HCT116 (cell line): ENCODE data around the gene RFC4. TPM values are rescaled to one million over a fixed set of nuclear protein-coding genes. Genes with fewer than 3 reads are reported as not detected.

ENCODE experiments used
- ATAC-seq: fragments of 200-7000 bp; cut with Tn5 transposase; 2 replicates; pipeline ENCODE4 v1.9.1; 2020; ENCODE audit warnings: mild to moderate bottlenecking, moderate library complexity
- BruUV-seq: library from RNA; stranded (reverse); fragments of 400-500 nt; replicated peaks from 2 replicates; lab custom pipeline; 2021; lab: Mats Ljungman, UMichigan
- CTCF ChIA-PET: fragments of 300-600 bp; sonication (Branson Sonifier 250); formaldehyde crosslinking; loops from one replicate; lab custom pipeline; 2021; ENCODE audit warnings: antibody characterized with exemption; lab: Charles Lee
- POLR2A ChIA-PET: fragments of 300-600, 350-600 bp; sonication (Branson Sonifier 250); formaldehyde crosslinking; loops from one replicate; lab custom pipeline; 2021; ENCODE audit warnings: antibody characterized with exemption; lab: Charles Lee
- RAD21 ChIA-PET, 2 experiments: fragments of 300-600 bp; sonication (Branson Sonifier 250); formaldehyde crosslinking; loops; one replicate each; lab custom pipeline; 2023; ENCODE audit warnings: low total read pairs in 2 of 2; ENCODE audit not compliant: uncharacterized antibody in 2 of 2, unreplicated experiment in 2 of 2, low non-redundant PET in 1 of 2; lab: Charles Lee
- DNase-seq: peaks from one replicate; pipeline ENCODE4 v3.0.0-alpha.2; 2010; ENCODE audit warnings: low read depth, low spot score
- H2AFZ ChIP-seq: fragments of 200-600 bp; shearing (Covaris generic), sonication (generic); 2 replicates; pipeline ENCODE4 v1.6.1; 2017; ENCODE audit warnings: low read depth, mixed run types, mixed read lengths, antibody characterized with exemption, low read length; ENCODE audit not compliant: poor library complexity, severe bottlenecking
- H3K27ac ChIP-seq: 2 replicates; pipeline ENCODE4 v1.5.1; 2012; ENCODE audit warnings: low read depth, low read length
- H3K27me3 ChIP-seq: fragments of 200-600 bp; sonication (generic); 2 replicates; pipeline ENCODE4 v1.6.1; 2016; ENCODE audit warnings: mixed run types, low read length, mixed read lengths; ENCODE audit not compliant: insufficient read depth
- H3K36me3 ChIP-seq, 2 experiments: fragments of 200-500 bp in 1 of 2; fragments of 200-600 bp in 1 of 2; sonication (Bioruptor generic) in 1 of 2; sonication (generic) in 1 of 2; 2 replicates each; pipeline versions ENCODE4 v1.5.1 to v1.6.1; 2014 to 2016; ENCODE audit warnings: low read length in 2 of 2, inconsistent platforms in 1 of 2, mixed read lengths in 1 of 2, mixed run types in 1 of 2; ENCODE audit not compliant: insufficient read depth in 2 of 2, control insufficient read depth in 1 of 2
- H3K4me1 ChIP-seq, 2 experiments: fragments of 200-600 bp in 1 of 2; sonication (generic) in 1 of 2; 2 replicates each; pipeline versions ENCODE4 v1.5.1 to v1.6.1; 2012 to 2017; ENCODE audit warnings: low read length in 2 of 2, inconsistent platforms in 1 of 2, mild to moderate bottlenecking in 1 of 2, mixed read lengths in 1 of 2, mixed run types in 1 of 2, moderate library complexity in 1 of 2; ENCODE audit not compliant: insufficient read depth in 2 of 2, control insufficient read depth in 1 of 2
- H3K4me2 ChIP-seq: fragments of 200-600 bp; sonication (generic); 2 replicates; pipeline ENCODE4 v1.6.1; 2017; ENCODE audit warnings: mixed run types, low read length, mixed read lengths
- H3K4me3 ChIP-seq, 2 experiments: fragments of 200-600 bp in 1 of 2; sonication (generic) in 1 of 2; replicated peaks in 1 of 2; 2 replicates each; pipeline ENCODE4 v1.5.1; 2011 to 2016; ENCODE audit warnings: low read length in 2 of 2, control low read depth in 1 of 2, low read depth in 1 of 2, mild to moderate bottlenecking in 1 of 2, mixed read lengths in 1 of 2, mixed run types in 1 of 2
- H3K79me2 ChIP-seq: fragments of 200-600 bp; sonication (generic); 2 replicates; pipeline ENCODE4 v1.6.1; 2017; ENCODE audit warnings: mild to moderate bottlenecking, mixed run types, low read length, moderate library complexity, mixed read lengths; ENCODE audit not compliant: insufficient read depth
- H3K9ac ChIP-seq: fragments of 200-600 bp; sonication (generic); 2 replicates; pipeline ENCODE4 v1.6.1; 2016; ENCODE audit warnings: low read length, mixed read lengths
- H3K9me2 ChIP-seq: fragments of 200-600 bp; sonication (generic), shearing (Covaris generic); 2 replicates; pipeline ENCODE4 v1.6.1; 2017; ENCODE audit warnings: mixed run types, mild to moderate bottlenecking, moderate library complexity; ENCODE audit not compliant: insufficient read depth
- H3K9me3 ChIP-seq, 2 experiments: fragments of 200-500 bp in 1 of 2; fragments of 200-600 bp in 1 of 2; sonication (Bioruptor generic) in 1 of 2; sonication (generic) in 1 of 2; 2 replicates each; pipeline ENCODE4 v1.6.1; 2014 to 2017; ENCODE audit warnings: low read length in 2 of 2, mixed read lengths in 2 of 2, inconsistent platforms in 1 of 2, low read depth in 1 of 2, mild to moderate bottlenecking in 1 of 2, mixed run types in 1 of 2, moderate library complexity in 1 of 2; ENCODE audit not compliant: control insufficient read depth in 1 of 2, insufficient read depth in 1 of 2
- H4K20me1 ChIP-seq: fragments of 200-600 bp; sonication (generic), shearing (Covaris generic); 2 replicates; pipeline ENCODE4 v1.6.1; 2017; ENCODE audit warnings: mixed run types, mild to moderate bottlenecking, moderate library complexity; ENCODE audit not compliant: insufficient read depth
- CBX3 ChIP-seq: IDR thresholded peaks from 2 replicates; pipeline ENCODE4 v1.6.1; 2012; ENCODE audit warnings: low read depth
- EGR1 ChIP-seq: IDR thresholded peaks from 2 replicates; pipeline ENCODE4 v1.6.1; 2012; ENCODE audit warnings: low read depth
- ELF1 ChIP-seq: IDR thresholded peaks from 2 replicates; pipeline ENCODE4 v1.6.1; 2012; ENCODE audit warnings: low read depth, borderline replicate concordance
- EZH2 ChIP-seq: fragments of 200-600 bp; sonication (generic); IDR thresholded peaks from 2 replicates; pipeline ENCODE4 v1.6.1; 2017; ENCODE audit warnings: antibody characterized with exemption, mixed run types
- EZH2phosphoT487 ChIP-seq: fragments of 200-600 bp; IDR thresholded peaks from 2 replicates; pipeline ENCODE4 v1.6.1; 2018; ENCODE audit warnings: antibody characterized with exemption, borderline replicate concordance
- FOSL1 ChIP-seq: IDR thresholded peaks from 2 replicates; pipeline ENCODE4 v1.6.1; 2012; ENCODE audit warnings: low read depth
- JUND ChIP-seq: IDR thresholded peaks from 2 replicates; pipeline ENCODE4 v1.6.1; 2012
- POLR2A ChIP-seq: IDR thresholded peaks from 2 replicates; pipeline ENCODE4 v1.7.0; 2011; ENCODE audit warnings: borderline replicate concordance; ENCODE audit not compliant: insufficient read depth, insufficient read length; ENCODE audit errors: extremely low read depth
- RAD21 ChIP-seq: IDR thresholded peaks from 2 replicates; pipeline ENCODE4 v1.6.1; 2012; ENCODE audit warnings: low read depth, mild to moderate bottlenecking
- SIN3A ChIP-seq: IDR thresholded peaks from 2 replicates; pipeline ENCODE4 v1.6.1; 2012; ENCODE audit warnings: low read depth
- SP1 ChIP-seq: IDR thresholded peaks from 2 replicates; pipeline ENCODE4 v1.6.1; 2012; ENCODE audit warnings: low read depth
- SRF ChIP-seq: IDR thresholded peaks from 2 replicates; pipeline ENCODE4 v1.6.1; 2012; ENCODE audit warnings: low read depth
- TCF7L2 ChIP-seq: IDR thresholded peaks from 2 replicates; pipeline ENCODE4 v1.7.0; 2011; ENCODE audit warnings: borderline replicate concordance, inconsistent platforms; ENCODE audit not compliant: insufficient read depth, insufficient read length; ENCODE audit errors: extremely low read depth
- YY1 ChIP-seq: IDR thresholded peaks from 2 replicates; pipeline ENCODE4 v1.6.1; 2011; ENCODE audit warnings: low read length, low read depth, moderate library complexity, mild to moderate bottlenecking; ENCODE audit not compliant: insufficient replicate concordance; ENCODE audit errors: extremely low read depth
- ZNF274 ChIP-seq: fragments of 200-500 bp; sonication (Bioruptor generic); IDR thresholded peaks from 2 replicates; pipeline ENCODE4 v1.6.1; 2014; ENCODE audit warnings: mild to moderate bottlenecking, low read depth, low read length, inconsistent platforms
- intact Hi-C: fragments of 100-400 bp; cut with micrococcal nuclease; formaldehyde crosslinking; loops from 2 replicates; pipeline ENCODE4 v1.10.0; 2022
- total RNA-seq: library from RNA; stranded (reverse); gene quantifications from one replicate; pipeline ENCODE4 v1.2.1, GENCODE V29; 2021; ENCODE audit not compliant: unreplicated experiment
- TF ChIP-seq, protein P1 (sequence below): IDR thresholded peaks from 2 replicates; pipeline ENCODE4 v1.6.1; 2012; ENCODE audit warnings: low read depth
- TF ChIP-seq, protein P2 (sequence below): IDR thresholded peaks from 2 replicates; pipeline ENCODE4 v1.6.1; 2012
- TF ChIP-seq, protein P3 (sequence below): IDR thresholded peaks from 2 replicates; pipeline ENCODE4 v1.6.1; 2011; ENCODE audit warnings: mild to moderate bottlenecking, low read length, moderate library complexity; ENCODE audit not compliant: insufficient replicate concordance; ENCODE audit errors: extremely low read depth
- TF ChIP-seq, protein P4 (sequence below): IDR thresholded peaks from 2 replicates; pipeline ENCODE4 v1.6.1; 2012

The RFC4 gene
- total RNA-seq, 1 experiment from 2014 or later = 86.2 TPM

DNA sequence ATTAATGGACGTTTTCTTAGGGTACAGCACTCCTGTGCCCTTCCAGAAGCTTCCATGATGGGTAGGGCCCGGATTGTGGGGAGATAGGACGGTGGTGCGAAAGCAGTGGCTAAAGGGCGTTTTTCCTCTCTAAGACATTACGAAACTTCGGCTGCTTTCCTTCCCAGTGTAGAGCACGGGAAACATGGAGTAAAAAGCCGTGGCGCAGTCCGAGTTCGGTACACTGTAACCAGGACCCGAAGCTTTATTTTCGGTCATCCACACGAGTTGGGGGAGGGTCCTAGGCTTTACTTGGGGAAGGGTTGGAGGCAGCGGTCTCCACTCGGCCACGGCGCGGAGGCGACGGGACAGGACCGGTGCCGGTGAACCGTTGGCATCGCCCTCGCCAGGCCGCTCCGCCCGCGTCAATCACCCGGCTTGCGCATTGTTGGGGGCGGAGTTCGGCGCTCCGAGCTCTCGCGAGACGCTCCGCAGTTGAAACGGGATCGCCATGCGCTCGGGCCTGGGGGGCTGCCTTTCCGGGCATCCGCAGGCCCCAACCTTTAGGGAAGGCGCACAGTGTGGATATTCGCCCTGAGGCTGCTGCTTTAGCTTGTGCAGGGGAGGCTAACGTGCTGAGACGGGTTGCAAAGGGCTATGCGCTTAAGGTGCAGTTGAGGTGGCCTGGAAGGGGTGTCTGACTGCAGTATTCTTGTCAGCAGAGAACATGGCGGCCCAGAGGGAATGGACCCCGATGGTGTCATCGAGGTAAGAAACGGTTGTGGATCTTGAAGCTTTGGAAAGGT is 22.4 kb downstream of the RFC4 start:
- RAD21 ChIA-PET = interaction anchor here in 1 of 2 experiments (0.8 kb wide), 1 partner anchor 195 kb away, joined by 3 read pairs; no protein-coding TSS in a partner anchor
- peak overlapping the region; percentile 83 for H3K4me2 ChIP-seq
- TF ChIP-seq SRF (no peak; the same call in 1 of the 2 replicates), ELF1 (no peak), EZH2phosphoT487 (no peak), EZH2 (no peak), ZNF274 (no peak), SIN3A (0 out of 2 replicates have a peak, but pooled peaks have one; percentile 13), POLR2A (no peak), FOSL1 (no peak), RAD21 (no peak), TCF7L2 (no peak), CBX3 (no peak), SP1 (no peak), JUND (no peak), EGR1 (no peak), YY1 (peak; percentile 35)
- TF ChIP-seq, protein P1, sequence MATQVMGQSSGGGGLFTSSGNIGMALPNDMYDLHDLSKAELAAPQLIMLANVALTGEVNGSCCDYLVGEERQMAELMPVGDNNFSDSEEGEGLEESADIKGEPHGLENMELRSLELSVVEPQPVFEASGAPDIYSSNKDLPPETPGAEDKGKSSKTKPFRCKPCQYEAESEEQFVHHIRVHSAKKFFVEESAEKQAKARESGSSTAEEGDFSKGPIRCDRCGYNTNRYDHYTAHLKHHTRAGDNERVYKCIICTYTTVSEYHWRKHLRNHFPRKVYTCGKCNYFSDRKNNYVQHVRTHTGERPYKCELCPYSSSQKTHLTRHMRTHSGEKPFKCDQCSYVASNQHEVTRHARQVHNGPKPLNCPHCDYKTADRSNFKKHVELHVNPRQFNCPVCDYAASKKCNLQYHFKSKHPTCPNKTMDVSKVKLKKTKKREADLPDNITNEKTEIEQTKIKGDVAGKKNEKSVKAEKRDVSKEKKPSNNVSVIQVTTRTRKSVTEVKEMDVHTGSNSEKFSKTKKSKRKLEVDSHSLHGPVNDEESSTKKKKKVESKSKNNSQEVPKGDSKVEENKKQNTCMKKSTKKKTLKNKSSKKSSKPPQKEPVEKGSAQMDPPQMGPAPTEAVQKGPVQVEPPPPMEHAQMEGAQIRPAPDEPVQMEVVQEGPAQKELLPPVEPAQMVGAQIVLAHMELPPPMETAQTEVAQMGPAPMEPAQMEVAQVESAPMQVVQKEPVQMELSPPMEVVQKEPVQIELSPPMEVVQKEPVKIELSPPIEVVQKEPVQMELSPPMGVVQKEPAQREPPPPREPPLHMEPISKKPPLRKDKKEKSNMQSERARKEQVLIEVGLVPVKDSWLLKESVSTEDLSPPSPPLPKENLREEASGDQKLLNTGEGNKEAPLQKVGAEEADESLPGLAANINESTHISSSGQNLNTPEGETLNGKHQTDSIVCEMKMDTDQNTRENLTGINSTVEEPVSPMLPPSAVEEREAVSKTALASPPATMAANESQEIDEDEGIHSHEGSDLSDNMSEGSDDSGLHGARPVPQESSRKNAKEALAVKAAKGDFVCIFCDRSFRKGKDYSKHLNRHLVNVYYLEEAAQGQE = no peak
- TF ChIP-seq, protein P2, sequence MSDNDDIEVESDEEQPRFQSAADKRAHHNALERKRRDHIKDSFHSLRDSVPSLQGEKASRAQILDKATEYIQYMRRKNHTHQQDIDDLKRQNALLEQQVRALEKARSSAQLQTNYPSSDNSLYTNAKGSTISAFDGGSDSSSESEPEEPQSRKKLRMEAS = peak; percentile 70
- TF ChIP-seq, protein P3, sequence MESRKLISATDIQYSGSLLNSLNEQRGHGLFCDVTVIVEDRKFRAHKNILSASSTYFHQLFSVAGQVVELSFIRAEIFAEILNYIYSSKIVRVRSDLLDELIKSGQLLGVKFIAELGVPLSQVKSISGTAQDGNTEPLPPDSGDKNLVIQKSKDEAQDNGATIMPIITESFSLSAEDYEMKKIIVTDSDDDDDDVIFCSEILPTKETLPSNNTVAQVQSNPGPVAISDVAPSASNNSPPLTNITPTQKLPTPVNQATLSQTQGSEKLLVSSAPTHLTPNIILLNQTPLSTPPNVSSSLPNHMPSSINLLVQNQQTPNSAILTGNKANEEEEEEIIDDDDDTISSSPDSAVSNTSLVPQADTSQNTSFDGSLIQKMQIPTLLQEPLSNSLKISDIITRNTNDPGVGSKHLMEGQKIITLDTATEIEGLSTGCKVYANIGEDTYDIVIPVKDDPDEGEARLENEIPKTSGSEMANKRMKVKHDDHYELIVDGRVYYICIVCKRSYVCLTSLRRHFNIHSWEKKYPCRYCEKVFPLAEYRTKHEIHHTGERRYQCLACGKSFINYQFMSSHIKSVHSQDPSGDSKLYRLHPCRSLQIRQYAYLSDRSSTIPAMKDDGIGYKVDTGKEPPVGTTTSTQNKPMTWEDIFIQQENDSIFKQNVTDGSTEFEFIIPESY = peak; percentile 89
- TF ChIP-seq, protein P4, sequence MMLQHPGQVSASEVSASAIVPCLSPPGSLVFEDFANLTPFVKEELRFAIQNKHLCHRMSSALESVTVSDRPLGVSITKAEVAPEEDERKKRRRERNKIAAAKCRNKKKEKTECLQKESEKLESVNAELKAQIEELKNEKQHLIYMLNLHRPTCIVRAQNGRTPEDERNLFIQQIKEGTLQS = no peak

More for the DNA sequence above, 22.4 kb downstream of the RFC4 start:
- no peaks in the 10 kb centered on the region for H3K27me3 ChIP-seq
- H3K36me3 ChIP-seq = peaks cover 48 to 55% of the 10 kb centered on the region in 2 experiments
- peaks cover 61% of the 10 kb centered on the region for H3K79me2 ChIP-seq
- ChIA-PET CTCF (no interaction called here), POLR2A (interaction anchor here (0.7 to 2.3 kb wide), 10 partner anchors 9 to 216 kb away, joined by 3 to 11 read pairs (median 3); partner anchors contain the start of gene DNAJB11)
- H4K20me1 ChIP-seq = peaks cover 46% of the 10 kb centered on the region
- H3K27ac ChIP-seq = peak overlapping the region; percentile 99
- intact Hi-C loops = no loop called here
- H2AFZ ChIP-seq = no peak overlapping the region
- H3K4me1 ChIP-seq = peaks cover 0 to 13% of the 10 kb centered on the region in 2 experiments; a peak in 2 of 4 replicates
- no peaks in the 10 kb centered on the region for H3K9me3 ChIP-seq
- TSS peak; percentile 55 for BruUV-seq
- H3K9ac ChIP-seq = peak overlapping the region; percentile 96
- no peaks in the 10 kb centered on the region for H3K9me2 ChIP-seq
- ATAC-seq (peak; percentile 62), DNase-seq (no peak)
- peak overlapping the region; percentile 87 to 92 for H3K4me3 ChIP-seq
